Nephron progenitor cell (in vitro differentiated cells): ENCODE data around the gene ITGB6.

ENCODE experiments used
- DNase-seq: peaks from one replicate; pipeline ENCODE4 v3.0.0; 2021
- H3K27ac Mint-ChIP-seq: 2 replicates; pipeline ENCODE4 v1.8.0; 2021; ENCODE audit warnings: mild to moderate bottlenecking, moderate library complexity, mixed read lengths
- H3K27me3 Mint-ChIP-seq: 2 replicates; pipeline ENCODE4 v1.8.0; 2021; ENCODE audit warnings: mild to moderate bottlenecking, low read depth, mixed read lengths; ENCODE audit not compliant: poor library complexity
- H3K36me3 Mint-ChIP-seq: 2 replicates; pipeline ENCODE4 v1.8.0; 2021; ENCODE audit warnings: low read depth, mixed read lengths
- H3K4me1 Mint-ChIP-seq: 2 replicates; pipeline ENCODE4 v1.8.0; 2021; ENCODE audit warnings: mixed read lengths
- H3K4me3 Mint-ChIP-seq: 2 replicates; pipeline ENCODE4 v1.8.0; 2021; ENCODE audit warnings: mild to moderate bottlenecking, moderate library complexity, mixed read lengths
- H3K9me3 Mint-ChIP-seq: 2 replicates; pipeline ENCODE4 v1.8.0; 2021; ENCODE audit warnings: mild to moderate bottlenecking, moderate library complexity, mixed read lengths
- TF ChIP-seq, protein P1 (sequence below): fragments of 200-600 bp; sonication (generic); IDR thresholded peaks from 2 replicates; pipeline ENCODE4 v1.5.0; 2021; ENCODE audit warnings: antibody characterized with exemption

ITGB6 gene

DNA sequence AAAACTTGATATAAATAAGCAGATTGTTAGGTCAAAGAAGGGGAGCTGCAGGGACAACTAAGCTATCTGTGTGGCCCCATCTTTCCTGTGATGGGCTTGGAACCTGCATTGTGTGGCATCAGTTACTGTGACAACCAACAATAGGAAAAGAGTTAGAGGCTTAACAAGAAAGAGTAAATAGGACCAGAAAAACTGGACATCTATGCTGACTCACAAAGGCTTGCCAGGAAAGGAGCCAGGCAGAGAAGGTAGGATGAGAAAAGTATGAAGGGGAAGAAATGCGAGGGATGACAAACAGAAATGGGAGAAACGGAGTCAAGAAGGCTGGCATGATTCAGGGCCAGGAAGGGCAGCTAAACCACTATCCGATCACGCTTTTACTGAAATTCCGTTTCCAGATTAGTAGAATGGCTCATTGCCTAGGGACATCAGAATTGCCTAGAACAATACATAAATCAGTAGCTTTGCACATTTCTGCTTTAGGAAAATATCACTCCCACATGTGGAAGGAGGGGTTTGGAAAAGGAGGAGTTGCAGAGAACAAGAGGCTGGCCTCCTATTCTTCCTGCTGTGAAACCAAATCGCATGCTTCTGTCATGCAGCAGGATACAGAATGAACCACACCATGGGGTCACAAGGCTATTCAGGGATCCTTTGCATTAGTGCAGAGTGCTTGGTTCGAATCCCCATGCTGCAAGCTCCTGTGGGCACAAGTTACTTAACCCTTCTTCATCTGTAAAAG lies 144.9 kb downstream of the ITGB6 start:
- Mint-ChIP-seq H3K9me3 (no peaks in the 10 kb centered on the region), H3K27me3 (peaks cover 21% of the 10 kb centered on the region), H3K4me1 (peaks cover 37% of the 10 kb centered on the region), H3K27ac (no peak overlapping the region), H3K4me3 (no peak overlapping the region), H3K36me3 (no peaks in the 10 kb centered on the region)
- DNase-seq: no peak
- TF ChIP-seq, protein P1, sequence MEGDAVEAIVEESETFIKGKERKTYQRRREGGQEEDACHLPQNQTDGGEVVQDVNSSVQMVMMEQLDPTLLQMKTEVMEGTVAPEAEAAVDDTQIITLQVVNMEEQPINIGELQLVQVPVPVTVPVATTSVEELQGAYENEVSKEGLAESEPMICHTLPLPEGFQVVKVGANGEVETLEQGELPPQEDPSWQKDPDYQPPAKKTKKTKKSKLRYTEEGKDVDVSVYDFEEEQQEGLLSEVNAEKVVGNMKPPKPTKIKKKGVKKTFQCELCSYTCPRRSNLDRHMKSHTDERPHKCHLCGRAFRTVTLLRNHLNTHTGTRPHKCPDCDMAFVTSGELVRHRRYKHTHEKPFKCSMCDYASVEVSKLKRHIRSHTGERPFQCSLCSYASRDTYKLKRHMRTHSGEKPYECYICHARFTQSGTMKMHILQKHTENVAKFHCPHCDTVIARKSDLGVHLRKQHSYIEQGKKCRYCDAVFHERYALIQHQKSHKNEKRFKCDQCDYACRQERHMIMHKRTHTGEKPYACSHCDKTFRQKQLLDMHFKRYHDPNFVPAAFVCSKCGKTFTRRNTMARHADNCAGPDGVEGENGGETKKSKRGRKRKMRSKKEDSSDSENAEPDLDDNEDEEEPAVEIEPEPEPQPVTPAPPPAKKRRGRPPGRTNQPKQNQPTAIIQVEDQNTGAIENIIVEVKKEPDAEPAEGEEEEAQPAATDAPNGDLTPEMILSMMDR: no peak

DNA sequence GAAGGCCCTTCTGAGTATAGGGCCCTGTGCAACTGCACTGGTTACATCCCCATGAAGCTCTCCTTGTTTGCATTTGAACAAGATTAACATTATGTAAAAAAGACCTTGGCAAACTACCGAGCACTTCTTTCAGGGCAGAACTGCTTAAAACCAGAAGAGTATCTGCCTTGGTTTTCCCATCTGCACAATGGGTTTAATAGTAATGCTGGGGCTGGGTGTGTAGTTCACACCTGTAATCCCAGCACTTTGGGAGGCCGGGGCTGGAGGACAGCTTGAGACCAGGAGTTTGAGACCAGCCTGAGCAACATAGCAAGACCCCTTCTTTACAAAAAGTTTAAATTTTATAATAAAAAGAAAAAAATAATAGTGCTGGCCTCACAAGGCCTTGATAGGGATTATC lies 146.1 kb downstream of the ITGB6 start:
- DNase-seq: no peak
- H3K4me3 Mint-ChIP-seq: no peak overlapping the region
- H3K4me1 Mint-ChIP-seq: peaks cover 37% of the 10 kb centered on the region
- no peaks in the 10 kb centered on the region for H3K9me3 Mint-ChIP-seq
- H3K27ac Mint-ChIP-seq: no peak overlapping the region
- TF ChIP-seq, protein P1: no peak
- H3K27me3 Mint-ChIP-seq: peaks cover 20% of the 10 kb centered on the region
- H3K36me3 Mint-ChIP-seq: no peaks in the 10 kb centered on the region

DNA sequence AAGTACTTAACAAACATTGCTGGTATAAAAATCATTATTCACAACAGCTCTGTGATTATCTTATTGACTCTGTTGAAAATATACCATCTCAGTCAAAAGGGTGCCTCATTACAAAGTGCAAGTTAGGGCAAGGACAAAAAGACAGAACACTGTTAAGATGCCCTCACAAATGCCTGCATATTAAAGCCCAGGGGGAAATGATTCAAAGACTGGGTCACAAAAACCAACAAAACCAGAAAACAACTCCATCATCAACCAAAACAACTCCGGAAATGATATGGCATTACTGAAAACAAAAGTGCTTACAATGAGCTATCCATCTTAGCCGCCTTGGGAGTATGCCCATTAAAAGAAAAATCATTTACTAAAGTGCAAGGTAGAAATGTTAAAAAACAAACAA lies 147.5 kb downstream of the ITGB6 start:
- H3K4me1 Mint-ChIP-seq: peaks cover 27% of the 10 kb centered on the region
- no peak overlapping the region for H3K27ac Mint-ChIP-seq
- peaks cover 12% of the 10 kb centered on the region for H3K27me3 Mint-ChIP-seq
- no peak overlapping the region for H3K4me3 Mint-ChIP-seq
- no peak for DNase-seq
- no peaks in the 10 kb centered on the region for H3K36me3 Mint-ChIP-seq
- H3K9me3 Mint-ChIP-seq: no peaks in the 10 kb centered on the region
- TF ChIP-seq, protein P1: no peak

DNA sequence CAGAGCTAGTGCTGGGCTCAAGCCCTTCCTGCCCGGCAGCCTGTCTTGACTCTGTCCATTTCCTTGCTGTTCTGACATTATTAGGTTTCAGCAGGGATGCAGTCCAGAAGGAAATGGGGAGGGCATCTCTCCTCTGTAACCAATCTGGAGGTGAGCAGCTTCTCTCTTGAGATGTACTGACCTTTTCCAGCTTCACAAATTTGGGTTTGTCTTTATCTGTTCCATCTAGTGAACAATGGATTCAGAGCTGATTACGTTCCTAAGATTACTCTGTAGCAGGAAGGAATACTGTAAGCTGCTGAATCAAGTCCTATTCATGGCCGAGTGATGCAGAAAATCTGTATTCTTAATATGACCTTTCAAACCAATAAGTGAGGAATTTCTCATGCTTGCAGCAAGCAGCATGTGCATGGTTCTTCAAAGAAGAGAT lies 148.7 kb downstream of the ITGB6 start:
- Mint-ChIP-seq H3K36me3 (no peaks in the 10 kb centered on the region), H3K9me3 (no peaks in the 10 kb centered on the region), H3K4me1 (peaks cover 19% of the 10 kb centered on the region), H3K27ac (no peak overlapping the region), H3K27me3 (peaks cover 7% of the 10 kb centered on the region), H3K4me3 (no peak overlapping the region)
- TF ChIP-seq, protein P1: no peak
- no peak for DNase-seq

DNA sequence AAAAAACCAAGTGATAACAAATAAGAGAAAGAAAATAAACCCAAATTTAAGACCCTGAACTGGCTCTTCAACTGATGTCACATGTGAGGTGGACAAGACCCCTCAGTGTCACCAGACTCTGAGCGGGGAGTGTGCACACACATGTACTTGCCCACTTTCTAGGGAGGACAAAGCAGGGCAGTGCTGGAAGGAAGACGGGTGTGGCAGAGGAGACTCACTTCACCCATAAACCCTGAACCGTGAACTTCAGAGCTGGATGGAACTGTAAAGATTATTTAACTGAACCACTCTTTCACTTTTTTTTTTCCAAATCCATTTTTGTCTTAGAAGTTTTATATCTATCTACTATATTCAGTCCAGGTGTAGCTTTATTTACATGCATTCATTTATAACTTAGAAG lies 149.9 kb downstream of the ITGB6 start:
- Mint-ChIP-seq H3K4me1 (peaks cover 9% of the 10 kb centered on the region), H3K9me3 (no peaks in the 10 kb centered on the region), H3K27ac (no peak overlapping the region), H3K27me3 (peaks cover 7% of the 10 kb centered on the region), H3K36me3 (no peaks in the 10 kb centered on the region), H3K4me3 (no peak overlapping the region)
- TF ChIP-seq, protein P1: no peak
- no peak for DNase-seq
